GM10847 (cell line): Measurements from ENCODE around the gene XDH.

Experiments
- POLR2A ChIP-seq: IDR thresholded peaks from 2 replicates; pipeline ENCODE4 v1.6.1; 2011; ENCODE audit not compliant: insufficient read length; ENCODE audit errors: extremely low read depth

The XDH gene

DNA sequence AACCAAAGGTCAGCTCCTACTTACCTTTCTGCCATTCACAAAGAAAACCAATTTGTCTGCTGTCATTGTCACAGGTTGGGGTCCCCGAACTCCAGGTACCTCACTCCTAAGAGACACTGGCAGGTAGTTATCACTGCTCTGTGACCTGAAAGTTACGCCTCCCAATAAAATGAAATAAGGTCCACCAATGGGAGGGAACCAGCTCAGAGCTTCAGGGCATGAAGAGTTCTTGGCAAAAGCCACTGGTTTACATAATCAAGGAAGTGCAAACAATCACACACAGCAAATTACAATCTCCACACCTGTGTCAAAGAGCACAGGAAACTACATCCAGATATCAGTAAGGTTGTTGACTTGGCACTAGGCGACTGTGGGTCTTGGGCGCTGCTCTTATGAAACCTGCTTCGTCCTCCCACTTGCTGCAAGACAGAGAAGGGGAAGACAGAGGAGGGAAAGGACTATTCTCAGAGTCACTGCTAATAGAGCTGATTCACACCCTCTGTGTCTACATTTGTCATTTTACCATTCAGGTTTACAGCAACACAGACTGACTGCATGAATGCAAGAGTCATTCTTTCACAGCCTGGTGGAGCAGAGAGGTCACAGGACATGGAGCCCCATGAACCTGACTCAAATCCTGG lies at the start of gene XDH:
TSS of gene XDH (minus strand) at position 142 of the 641 bp plus-strand sequence. CDS start at position 66, 76 bp downstream.
- TF ChIP-seq POLR2A, result no peak

DNA sequence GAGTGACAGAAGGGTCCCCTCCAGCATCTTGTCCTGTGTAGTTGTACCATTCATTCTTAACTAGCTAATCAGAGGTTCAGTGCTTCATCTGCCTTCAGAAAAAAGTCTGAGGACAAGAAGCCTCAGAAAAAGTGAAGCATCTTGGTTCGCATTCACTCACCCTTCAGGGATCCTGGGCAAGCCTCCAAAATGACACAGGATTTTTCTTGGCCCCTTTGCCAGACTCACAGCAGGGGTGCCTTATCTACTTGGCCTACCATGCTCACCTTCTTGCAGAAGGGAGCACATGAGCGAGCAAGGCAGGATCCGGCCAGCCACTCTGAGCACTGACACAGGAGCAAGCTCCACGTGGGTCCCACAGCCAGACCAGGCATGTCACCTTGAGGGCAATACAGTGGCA lies 43.1 kb upstream of the XDH start:
- no peak for TF ChIP-seq POLR2A

DNA sequence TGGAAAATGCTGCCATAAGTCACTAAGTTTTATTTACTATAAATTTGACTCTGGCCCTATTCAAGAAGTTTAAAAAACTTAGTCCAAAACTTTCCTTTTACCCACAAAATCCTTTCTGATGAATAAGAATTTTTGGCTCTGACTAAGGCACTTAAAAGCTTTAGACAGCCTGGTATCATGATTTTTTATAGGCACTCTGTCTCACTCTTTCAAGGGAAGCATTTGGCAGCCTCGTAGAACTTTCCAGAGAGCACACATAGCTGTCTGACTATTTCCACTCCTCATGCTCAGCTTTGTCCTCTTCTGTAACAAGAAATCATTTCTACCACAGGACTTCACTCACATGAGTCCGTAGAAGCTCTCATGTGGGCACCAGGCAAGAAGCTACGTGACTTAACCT lies 32.3 kb upstream of the XDH start:
- TF ChIP-seq POLR2A, result no peak

DNA sequence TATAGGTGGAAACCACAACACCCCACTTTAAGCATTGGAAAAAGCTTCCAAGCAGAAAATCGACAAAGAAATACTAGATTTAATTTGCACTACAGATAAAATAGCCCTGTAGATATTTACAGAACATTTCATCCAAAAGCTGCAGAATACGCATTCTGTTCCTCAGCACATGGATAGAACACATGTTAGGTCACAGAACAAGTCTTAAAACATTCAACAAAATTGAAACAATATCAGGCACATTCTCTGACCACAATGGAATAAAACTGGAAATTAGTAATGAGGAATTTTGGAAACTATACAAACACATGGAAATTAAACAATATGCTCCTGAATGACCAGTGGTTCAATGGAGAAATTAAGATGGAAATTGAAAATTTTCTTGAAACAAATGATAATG lies 27.8 kb upstream of the XDH start:
- TF ChIP-seq POLR2A, result no peak

DNA sequence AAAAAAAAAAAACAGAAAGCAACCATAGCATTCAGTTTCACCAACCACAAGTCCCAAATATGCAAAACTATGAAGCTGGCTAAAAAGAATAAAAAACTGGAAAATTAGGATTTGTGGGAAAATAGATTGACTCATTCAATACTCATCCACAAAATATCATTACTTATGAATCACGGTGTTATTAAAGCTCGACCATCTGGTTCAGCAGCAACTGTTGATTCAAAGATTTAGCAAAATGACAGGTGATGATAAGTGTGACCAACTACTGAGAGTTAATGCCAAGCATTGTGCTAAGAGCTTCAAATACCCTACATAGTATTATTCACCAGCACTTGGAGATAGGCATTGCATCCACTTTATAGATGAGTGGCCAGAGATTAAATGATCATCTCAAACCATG lies 26.2 kb upstream of the XDH start:
- TF ChIP-seq POLR2A, result no peak

DNA sequence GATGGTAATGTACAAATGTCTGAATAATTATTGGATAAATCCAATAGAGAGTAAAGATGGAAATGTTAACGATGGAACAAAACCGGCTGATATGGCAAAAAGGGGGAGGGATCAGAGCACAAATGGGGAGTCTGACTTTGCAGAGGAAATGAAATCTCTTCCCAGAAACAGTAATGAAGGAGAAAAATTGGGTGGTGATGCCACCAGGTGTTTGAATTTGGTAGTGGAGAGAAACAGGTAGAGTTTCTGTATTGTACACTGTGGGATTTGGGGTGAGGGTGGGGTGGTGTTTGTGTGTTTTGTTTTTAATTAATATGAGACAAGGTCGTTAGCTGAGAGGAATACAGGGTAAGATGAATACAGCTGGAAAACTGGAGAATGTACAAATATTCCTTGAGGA lies 20.4 kb upstream of the XDH start:
- no peak for TF ChIP-seq POLR2A

DNA sequence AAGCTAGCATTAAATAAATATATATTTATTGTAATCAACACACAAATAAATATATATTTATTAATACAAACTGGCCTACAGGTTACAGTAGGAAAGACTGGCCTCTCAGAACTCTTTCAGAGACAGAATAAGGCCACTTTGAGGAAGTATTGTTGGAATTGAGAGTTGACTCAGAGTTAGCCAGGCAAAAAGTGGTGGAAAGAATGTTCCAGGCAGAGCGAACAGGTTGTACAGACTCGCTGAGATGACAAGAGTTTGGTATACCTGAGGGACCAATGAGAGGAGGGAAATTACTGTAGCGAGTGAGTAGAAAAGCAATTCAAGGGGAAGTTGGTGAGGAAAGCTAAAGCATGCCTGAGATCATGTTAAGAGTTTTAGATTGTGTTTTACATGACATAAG lies 19.0 kb upstream of the XDH start:
- TF ChIP-seq POLR2A, result no peak

DNA sequence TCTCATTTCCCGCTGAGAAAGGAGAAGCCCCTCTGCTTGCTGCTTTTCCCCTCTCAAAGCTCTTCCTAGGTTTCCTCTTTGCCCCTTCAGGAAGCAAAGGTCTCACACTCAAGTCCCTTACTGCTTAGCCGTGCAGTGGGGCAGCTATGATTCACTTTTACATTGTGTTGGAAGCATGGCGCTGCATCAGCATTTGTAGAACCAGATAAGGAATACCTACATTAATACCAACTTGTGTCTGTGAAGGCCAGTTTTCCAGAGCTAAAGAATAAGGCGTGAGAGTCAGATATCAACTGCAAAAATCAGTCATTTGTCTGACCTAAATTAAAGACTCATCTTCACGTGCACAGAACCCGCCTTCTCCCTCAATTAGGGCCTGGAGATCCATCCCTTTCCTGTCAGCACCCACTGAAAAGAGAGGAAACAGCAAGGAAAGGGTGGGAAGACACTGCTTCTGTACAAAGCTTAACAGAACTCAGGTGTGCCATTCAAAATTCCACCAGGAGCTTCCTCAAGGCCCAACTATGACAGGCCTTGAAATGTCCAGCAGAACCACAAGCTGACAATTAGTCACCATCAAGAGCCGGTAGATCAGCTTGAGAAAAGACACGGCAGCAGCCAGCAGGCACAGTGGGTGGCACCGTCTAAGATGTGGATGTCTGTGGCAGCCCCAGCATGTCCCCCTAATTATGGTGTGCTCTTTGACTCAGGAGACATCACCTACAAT lies 16.1 kb upstream of the XDH start:
- no peak for TF ChIP-seq POLR2A

DNA sequence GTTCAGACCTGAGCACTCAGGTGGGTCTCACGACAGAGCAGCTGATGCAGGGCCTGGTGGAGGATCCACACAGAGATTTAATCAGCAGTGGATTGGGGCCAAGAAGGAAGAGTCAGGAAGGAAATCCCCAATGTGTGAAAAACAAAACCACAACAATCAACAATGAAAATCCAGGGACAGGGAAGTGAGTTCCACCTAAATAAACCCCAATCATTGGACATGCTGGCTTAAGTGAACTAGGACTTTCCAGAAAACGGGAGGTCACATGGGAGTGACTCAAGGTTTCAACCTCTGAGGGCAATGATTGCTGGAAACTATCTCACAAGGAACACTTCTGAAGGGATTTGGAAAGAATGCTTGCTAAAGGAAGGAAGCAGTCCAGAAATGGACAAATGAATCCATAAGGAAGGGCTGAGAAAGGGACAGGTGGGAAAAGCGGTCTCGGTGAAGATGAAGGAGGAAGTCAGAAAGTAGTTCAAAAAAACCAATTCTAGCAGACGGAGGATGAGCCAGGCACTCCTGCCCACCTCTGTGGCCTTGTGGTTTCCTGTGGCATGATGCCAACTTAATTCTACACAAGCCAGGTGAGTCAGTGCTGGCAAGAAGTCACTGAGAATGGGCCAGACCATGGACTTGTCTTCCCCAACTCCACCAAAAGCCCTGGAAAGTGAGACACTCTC lies 15.4 kb upstream of the XDH start:
- no peak for TF ChIP-seq POLR2A

DNA sequence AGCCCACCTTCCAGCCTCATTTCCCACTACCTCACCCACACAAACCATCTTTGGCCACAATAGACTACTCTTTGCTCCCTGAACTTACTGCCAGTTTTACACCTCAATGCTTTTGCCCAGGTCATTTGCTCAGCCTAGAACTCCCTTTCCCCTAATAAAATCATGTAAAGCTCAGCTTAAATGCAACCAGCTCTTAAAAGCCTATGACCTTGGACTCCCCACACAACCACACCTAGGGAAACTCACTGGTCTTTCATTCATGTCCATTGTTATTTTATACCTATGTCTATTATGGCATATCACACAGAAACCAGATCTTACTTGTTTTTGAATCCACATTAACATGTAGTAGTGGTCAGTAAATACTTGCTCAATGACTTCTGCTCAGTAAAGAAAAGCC lies 14.5 kb upstream of the XDH start:
- TF ChIP-seq POLR2A, result no peak

DNA sequence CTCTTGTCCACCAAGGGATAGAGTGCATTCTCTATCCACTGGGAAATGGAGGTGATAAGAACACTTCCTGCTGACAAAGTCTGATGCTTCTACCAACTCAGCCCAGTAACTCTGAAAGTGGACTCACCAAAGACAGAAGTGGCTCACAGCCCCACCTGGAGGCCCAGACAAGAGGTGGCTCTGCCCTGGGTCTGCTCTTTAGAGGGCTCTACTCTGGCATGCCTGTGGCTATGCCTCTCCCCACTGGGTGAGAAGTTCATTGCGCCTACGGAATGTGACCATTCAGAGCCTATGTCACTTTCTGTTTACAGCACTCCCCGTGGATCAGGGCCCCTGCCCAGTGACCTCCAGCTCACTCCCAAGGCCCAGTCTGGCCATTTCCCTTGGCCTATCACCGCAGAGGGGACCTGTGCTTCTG lies 13.5 kb upstream of the XDH start:
- no peak for TF ChIP-seq POLR2A

DNA sequence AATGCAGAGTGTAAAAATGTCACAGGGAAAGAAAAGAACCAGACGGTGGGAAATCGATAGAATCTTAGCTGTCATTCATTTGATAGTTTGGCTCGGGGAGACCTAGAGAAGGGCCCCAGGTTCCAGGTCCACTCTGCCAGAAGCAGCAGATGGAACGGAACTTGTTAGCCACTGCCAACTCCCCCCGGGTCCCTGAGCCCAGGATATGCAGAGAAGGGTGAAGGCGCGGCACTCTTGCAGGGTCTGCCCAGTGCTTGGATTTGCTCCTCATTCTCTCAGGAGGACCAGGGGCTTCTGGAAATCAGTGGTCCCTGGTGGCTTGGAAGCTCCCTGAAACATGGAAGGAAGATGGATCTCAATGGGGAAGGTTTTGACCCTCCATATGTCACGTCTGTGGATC lies 11.6 kb upstream of the XDH start:
- no peak for TF ChIP-seq POLR2A

DNA sequence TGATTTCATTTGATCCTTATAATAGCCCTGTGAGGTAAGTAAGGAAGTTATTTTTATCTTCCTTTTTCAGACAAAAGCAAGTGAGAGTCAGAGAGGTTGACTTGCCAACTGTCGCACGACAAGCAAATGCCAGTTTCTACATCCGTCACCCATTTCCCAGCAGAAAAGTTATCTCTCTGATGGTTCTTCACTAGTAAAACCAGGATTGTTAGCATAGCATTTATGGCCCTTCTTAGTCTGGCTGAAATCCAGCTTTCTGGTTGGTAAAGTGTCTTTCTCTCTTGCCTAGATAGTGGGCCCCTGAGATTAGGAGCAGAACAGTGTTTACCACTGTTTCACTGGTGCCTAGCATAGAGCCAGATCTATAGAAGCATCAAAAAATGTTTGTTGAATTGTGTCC lies 7.1 kb upstream of the XDH start:
- TF ChIP-seq POLR2A, result no peak

DNA sequence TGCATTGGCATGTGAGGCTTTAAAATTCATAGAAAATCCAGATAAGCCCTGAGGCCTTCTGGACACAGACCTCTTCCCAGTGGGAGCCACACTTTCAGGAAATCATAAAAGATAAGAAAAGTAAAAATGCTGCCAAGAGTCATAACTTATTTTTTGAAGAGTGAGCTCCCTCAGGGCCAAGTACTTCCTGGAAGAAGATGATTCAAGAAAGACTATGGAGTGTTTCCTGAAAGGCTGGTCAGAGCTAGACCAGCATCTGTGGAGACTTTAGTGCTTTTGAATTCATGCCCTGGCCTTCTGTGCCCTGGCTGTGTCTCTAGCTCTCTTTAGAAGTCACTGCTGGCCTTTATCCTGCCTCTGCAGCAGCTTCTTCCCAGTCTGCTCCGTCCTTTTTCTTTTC lies 6.4 kb upstream of the XDH start:
- TF ChIP-seq POLR2A, result no peak

DNA sequence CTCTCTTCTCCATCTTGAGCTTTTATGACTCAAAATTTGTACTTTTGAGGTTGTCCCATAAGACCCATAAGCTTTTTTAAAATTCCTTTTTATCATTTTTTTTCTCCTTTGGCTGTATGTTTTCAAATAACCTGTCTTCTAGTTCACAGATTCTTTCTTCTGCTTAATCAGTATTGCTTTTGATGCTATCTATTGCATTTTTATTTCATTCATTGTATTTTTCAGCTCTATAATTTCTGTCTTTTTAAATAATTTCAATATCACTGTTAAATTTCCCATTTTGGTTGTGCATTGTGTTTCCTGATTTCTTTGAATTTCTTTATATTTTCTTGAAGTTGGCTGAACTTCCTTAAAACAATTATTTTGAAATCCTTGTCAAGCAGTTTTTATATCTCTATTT lies 4.8 kb upstream of the XDH start:
- TF ChIP-seq POLR2A, result no peak

DNA sequence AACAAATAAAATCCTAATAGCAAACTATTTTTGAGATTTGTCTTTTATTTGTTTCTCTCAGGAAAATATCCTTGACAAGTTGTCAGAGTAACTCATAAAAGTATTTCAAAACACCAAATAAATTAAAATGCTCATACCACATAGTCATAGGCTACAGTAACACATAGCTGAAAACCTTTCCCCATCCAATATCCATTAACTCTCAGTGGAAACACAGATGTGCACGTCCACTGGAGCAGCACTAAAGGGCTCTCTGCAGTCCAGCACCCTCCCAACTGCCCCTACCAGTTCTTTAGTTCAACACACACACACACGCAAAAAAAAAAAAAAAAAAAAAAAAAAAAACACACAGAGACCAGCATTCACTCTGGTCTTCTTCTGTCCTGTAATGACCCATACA lies 879 bp upstream of the XDH start:
- no peak for TF ChIP-seq POLR2A
